Stimulated activated CD4-positive, alpha-beta T cell treated with anti-CD3 and anti-CD28 coated beads, Interleukin-4, amount 100 ng/mL, for 1 hour (primary cell): Measurements from ENCODE around the gene IER5L.
A peak's percentile ranks its signal among the peaks of the same experiment; 100 is the strongest.

Experiments used
- DNase-seq: peaks from one replicate; pipeline ENCODE4 v3.0.0-alpha.2; 2020

The IER5L gene

GRCh38 chr9:129177791-129178567 is at the start of gene IER5L:
Gene IER5L, minus strand, starts transcription at chr9:129178261. Its CDS starts 209 bp downstream, at chr9:129178052.
- peak; percentile 92 for DNase-seq

- DNase-seq = no peak
Observed at GRCh38 chr9:129227843-129228189, 49.8 kb upstream of the IER5L start.

- DNase-seq = peak; percentile 36
Observed at GRCh38 chr9:129225815-129226214, 47.8 kb upstream of the IER5L start.

GRCh38 chr9:129225490-129225778 is 47.4 kb upstream of the IER5L start:
- DNase-seq = no peak

- no peak for DNase-seq
Observed at GRCh38 chr9:129224618-129225489, 46.8 kb upstream of the IER5L start.

GRCh38 chr9:129223551-129224208 is 45.6 kb upstream of the IER5L start:
- no peak for DNase-seq

GRCh38 chr9:129222819-129223218 is 44.8 kb upstream of the IER5L start:
- DNase-seq = no peak

GRCh38 chr9:129221979-129222635 is 44.0 kb upstream of the IER5L start:
- no peak for DNase-seq

GRCh38 chr9:129221233-129221632 is 43.2 kb upstream of the IER5L start:
- DNase-seq = no peak

GRCh38 chr9:129220771-129221170 is 42.7 kb upstream of the IER5L start:
- DNase-seq = no peak

- DNase-seq = no peak
Observed at GRCh38 chr9:129218918-129219317, 40.9 kb upstream of the IER5L start.

- no peak for DNase-seq
Observed at GRCh38 chr9:129218272-129218625, 40.2 kb upstream of the IER5L start.

GRCh38 chr9:129213551-129213950 is 35.5 kb upstream of the IER5L start:
- DNase-seq = no peak

GRCh38 chr9:129211686-129212085 is 33.6 kb upstream of the IER5L start:
- DNase-seq = no peak

GRCh38 chr9:129210125-129210524 is 32.1 kb upstream of the IER5L start:
- no peak for DNase-seq

- no peak for DNase-seq
Observed at GRCh38 chr9:129209580-129209979, 31.5 kb upstream of the IER5L start.

GRCh38 chr9:129209109-129209508 is 31.0 kb upstream of the IER5L start:
- DNase-seq = no peak

GRCh38 chr9:129208207-129209032 is 30.4 kb upstream of the IER5L start:
- peak; percentile 41 for DNase-seq

GRCh38 chr9:129206905-129207304 is 28.8 kb upstream of the IER5L start:
- DNase-seq = no peak

- no peak for DNase-seq
Observed at GRCh38 chr9:129206401-129206800, 28.3 kb upstream of the IER5L start.

- DNase-seq = no peak
Observed at GRCh38 chr9:129204840-129205239, 26.8 kb upstream of the IER5L start.

GRCh38 chr9:129203556-129203909 is 25.5 kb upstream of the IER5L start:
- DNase-seq = no peak
